ENCODE data around the gene CDCA7L.
"Not testable (repeated sequence)": the region's sequence is repeated elsewhere in the genome, so short reads cannot be mapped to it uniquely, and the experiment has no call there.

Gene CDCA7L

DNA sequence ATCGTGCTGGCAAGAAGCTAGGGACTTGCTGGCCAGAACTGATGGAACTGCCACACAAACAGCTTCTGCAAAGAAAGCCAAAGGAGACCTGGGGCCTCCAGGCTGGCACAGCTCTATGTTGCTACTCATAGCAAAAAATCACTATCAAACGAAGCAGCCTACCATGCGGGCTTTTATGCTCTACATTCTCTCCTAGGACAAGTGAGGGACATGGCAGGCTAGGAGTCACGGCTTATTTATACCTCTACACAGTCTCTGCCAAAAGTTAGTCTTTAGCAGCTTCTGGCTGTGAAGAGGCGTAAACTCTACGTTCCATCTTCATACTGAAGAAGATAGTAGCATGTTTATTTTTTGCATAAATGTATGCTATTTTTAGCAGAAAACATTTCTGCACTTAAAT lies 35.4 kb downstream of the CDCA7L start:
- DNase-seq (ENCODE audit: low spot score): no peak

DNA sequence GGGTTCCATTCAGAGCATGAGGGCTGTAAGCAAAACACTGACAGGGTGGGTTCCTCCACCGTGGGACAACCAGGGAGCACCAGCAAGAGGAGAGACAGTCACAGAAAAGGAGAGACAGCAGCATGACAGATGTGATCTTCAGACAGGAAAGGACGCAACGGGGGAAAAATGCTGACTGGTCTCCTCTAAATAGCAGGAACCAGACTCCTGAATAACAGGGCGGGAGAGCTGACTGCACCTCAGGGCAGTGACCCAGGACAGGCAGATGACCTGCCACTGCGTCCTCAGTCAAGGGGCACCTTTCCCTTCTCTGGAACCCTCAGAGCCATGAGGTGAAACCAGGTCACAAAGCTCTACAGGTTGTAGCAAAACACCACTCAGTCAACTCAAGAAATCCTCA lies 37.0 kb downstream of the CDCA7L start:
- no peak for DNase-seq (ENCODE audit: low spot score)

DNA sequence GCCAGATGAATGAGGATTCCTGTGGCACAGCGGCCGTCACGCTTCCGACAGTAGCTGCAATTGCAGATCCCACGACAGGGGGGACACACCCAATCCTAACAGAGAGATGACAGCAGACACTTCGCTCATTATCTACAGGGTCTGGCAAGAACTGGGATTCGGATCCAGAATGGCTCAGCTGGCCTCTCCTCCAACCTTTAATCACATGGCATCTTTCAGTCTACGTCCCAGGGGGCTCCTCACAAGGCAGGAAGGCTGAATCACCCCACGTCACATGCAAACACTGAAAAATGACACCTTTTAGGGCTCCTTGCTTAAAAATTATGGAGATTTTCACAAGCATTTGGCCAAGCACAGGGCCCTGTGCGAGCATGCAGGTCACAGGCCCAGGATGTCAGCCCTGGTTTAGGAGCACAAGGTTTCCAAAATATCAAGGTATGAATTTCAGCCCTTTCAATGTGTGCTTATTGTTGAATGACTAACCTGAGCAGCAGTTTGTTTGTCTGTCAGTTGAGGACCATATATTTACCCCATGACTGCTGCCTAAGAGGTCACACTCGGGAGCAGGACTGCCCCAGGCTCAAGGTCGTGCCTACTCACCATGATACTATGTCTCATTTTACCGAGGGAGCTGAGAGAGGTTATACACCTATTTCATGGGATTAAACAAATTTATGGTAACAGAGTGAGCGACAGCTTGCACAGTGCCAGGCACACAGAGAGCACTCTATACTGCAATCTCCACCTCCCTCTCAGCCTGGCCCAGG lies 42.5 kb downstream of the CDCA7L start:
- no peak for DNase-seq (ENCODE audit: low spot score)

DNA sequence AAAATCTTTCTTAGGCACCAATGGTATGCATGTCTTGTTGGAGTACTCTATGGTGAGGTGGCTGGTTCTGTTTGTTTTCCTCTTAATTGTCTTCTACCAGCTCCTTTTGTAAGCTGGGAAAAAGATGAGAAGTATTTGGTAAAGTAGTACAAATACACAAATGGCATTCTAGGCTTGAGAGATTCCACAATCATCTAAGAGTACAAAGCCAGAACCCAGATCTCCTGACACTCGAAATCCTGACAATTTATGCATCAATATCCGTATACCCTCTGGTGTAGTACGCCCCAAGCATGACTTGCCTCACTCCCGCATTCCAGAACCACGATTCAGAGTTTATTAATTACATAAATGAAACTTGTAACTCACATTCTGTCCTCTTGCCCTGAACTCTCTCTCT lies 43.5 kb downstream of the CDCA7L start:
- no peak for DNase-seq (ENCODE audit: low spot score)

DNA sequence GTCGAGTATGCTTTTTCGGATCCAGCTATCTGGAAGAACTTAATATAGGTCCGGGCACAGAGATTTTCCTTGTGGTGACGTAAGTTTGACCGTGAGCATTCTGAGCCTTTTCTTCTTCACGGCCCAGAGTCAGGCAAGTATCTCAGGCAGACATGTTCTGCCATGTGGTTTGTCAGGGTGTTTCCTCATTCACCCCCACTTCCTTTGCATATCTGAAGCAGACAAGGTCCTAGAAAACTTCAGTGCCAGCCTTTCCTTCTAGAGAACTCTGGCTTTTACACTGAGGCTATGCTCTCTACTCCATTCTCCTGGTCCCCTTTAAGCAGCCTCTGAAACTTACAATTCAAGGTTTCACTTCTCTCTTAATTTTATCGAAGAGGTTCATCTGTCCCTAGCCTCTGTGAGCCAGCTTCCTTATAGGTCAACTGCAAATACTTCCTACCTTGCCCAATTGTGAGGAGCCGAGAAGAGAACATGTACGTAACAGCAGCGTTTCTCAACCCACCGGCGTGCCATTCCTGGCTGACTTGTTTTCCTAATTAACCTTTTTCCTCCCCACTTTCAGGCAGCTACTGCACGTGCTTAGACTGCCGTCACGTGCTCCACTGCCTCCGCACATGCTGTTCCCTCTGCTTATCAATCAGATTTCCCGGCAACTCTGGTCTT lies 47.3 kb downstream of the CDCA7L start:
- peak; percentile 39 for DNase-seq (ENCODE audit: low spot score)

DNA sequence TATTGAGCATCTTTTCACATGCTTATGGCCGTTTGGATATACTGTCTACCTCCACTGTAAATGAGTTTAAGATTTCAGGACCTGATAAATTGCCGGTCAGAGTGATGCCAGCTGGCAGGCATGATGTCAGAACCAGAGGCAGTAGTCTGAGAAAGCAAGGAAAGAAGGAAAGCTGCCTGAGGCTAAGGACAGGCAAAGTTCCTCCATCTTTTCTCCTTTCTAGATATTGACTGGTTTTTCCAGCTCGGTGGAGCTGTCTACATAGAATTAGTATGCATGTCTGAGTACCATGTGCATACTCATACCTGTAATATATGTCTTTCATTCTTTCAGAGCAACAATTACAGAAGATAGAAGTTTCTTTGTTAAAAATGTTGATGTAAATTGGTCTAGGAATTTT lies 52.3 kb downstream of the CDCA7L start:
- no peak for DNase-seq (ENCODE audit: low spot score)

DNA sequence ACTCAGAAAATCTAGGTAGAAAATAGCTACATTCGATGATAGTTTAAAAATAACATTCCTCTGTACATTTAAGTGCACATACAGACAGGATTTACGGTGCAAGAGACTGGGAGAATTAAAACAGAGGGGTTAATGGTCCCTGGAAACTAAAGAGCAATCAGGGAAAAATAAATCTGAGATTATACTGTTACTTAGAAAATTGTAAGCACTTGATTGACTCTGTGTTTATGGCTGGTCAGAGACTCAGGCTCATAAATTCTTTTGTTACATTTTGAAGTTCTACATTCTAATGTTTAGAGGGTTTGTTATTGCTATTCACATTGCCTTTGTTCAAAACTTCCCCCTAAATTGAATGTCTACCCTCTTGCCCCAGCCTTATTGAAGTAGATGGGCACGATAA lies 54.4 kb downstream of the CDCA7L start:
- no peak for DNase-seq (ENCODE audit: low spot score)

DNA sequence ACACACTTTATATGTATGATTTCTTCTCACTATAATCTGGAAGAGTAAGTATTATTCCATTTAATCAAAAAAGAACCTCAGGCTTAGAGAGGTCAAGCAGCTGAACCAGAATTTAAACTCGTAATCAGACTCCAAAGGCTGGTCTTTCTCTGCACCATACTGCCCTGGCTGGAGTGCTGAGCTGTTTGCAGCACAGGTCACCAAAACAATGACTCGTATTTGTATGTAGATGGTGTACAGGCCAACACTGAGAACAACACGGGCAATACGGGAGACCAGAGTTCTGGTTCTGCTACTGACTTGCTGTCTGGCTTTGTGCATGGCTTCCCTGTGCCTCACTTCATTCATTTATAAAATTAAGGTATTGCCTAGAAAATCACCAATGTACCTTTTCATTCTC lies 57.9 kb downstream of the CDCA7L start:
- no peak for DNase-seq (ENCODE audit: low spot score)

DNA sequence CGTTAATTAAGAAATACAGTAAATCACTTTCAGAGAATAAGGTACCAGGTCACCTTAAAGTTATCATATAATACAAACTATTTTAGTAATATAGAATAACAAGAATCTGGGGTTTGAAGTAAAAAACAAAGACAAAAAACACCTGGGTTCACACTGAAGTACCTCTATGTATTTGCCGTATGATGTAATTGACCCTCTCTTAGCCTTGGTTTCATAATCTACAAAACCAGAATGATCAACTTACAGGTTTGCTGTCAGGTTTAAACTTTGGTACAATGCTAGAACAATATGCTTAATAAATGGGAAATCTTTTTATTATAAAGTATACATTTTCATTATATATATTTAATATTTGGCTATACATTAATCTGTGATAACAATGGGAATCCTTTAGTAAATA lies 58.3 kb downstream of the CDCA7L start:
- DNase-seq (ENCODE audit: low spot score): no peak

DNA sequence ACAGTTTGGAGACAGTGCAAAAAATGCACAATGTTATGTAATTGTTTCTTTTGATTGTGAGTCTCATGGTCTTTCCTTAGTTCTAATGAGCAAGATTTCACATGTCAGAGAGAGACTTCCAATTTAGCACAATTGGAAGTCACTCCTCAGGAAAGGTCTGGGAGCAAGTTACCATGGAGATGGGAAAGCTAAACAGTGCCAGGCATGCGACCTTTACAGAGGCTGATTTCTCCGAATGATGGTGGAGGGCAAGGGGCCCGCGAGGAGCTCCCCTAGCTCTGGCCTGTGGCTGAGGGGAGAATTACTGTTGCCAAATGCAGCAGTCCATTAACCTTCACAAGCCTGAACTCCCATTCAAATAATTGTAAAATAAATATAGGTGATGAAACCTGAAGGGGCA lies 59.3 kb downstream of the CDCA7L start:
- no peak for DNase-seq (ENCODE audit: low spot score)

DNA sequence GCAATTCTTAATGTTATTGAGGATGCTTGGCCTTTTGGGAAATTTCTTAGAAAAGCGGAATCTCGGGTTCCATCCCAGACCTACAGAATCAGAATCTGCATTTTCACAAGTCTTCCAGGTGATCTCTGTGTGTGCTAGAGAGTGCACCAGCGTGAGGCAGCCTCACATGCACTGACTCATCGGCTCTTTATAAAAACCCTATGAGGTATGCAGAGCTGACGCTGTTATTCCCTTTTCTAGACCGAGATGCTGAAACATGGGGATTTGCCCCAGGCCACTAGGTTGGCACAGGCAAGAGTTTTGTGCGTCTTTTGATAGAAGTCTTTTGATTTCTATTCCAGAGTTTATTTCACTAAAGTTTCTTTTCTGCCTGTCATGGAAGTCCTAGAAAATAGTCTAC lies 61.2 kb downstream of the CDCA7L start:
- DNase-seq (ENCODE audit: low spot score): no peak

DNA sequence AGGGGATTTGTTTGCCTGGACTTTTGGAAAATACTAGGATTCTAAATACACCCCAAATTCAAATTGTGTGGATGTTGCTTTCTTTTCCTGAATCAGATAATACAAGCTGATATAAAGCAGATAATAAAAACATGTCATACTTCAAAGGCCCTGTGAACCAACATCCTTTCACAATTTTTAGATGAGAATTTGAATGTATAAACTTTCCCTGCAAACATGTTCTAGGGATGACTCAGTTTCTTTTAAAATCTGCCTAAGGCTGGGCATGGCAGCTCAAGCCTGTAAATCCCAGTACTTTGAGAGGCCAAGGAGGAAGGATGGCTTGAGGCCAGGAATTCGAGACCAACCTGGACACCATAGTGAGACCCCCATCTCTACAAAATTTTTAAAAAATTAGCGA lies 62.2 kb downstream of the CDCA7L start:
- DNase-seq (ENCODE audit: low spot score): not testable (repeated sequence)

DNA sequence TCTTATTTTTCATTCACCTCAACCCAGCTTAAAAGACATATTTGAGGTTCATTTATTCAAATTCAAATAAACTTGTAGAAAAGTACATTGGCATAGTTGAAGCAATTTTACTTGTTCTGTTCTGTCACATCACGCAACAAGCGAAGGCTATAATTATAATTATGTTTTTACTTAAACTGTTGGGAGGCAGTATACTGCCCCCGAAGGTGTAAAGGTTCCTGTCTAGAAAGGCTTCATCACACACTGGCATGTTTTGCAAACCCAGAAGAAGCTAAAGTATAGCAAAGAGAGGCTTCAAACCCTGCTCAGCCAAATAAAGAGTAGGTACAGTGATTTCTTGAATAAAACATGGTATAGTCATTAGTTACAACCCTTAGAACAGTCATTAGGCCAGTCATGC lies 62.6 kb downstream of the CDCA7L start:
- DNase-seq (ENCODE audit: low spot score): no peak

DNA sequence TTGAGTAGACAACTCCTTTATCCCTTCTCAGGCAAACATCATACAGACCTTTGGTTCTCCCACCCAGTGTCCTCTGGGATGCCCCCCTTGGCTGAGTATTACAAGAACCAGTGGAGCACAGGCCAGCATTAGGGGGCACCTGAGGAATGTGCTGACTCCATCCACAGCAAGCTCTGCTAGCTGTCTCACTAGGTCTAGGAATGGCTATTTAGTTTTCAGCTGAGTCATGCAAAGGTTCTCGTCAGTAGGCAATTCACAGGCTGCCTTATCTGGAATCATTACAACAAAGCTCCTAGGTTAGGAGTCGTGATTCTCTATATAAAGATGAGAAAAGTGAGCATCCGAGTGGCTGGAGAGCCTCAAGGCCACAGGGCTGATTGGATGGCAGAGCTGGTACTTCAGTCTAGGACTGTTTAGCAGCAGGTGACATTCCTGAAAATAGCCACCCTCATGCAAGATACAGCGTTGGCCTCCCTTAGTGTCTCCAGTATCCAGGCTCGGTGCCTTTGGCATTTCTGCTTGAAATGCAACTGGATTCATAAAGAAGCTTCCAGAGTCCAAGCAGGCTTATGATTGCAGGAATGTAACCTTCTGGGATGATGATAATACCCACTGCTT lies 75.8 kb downstream of the CDCA7L start:
- no peak for DNase-seq (ENCODE audit: low spot score)

DNA sequence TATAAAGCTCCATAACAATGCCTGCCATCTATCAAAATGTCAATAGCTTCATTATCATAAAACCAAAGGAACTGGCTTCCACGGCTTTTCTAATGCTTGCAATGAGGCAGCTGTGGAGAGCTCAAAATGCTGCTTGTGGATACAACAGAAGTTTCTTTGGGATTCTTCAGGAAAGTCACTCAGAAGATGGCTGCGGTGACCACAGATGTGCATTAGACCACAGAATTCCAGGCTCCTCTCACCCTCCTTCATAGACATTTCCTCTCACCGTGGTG lies 77.2 kb downstream of the CDCA7L start:
- DNase-seq (ENCODE audit: low spot score): no peak

DNA sequence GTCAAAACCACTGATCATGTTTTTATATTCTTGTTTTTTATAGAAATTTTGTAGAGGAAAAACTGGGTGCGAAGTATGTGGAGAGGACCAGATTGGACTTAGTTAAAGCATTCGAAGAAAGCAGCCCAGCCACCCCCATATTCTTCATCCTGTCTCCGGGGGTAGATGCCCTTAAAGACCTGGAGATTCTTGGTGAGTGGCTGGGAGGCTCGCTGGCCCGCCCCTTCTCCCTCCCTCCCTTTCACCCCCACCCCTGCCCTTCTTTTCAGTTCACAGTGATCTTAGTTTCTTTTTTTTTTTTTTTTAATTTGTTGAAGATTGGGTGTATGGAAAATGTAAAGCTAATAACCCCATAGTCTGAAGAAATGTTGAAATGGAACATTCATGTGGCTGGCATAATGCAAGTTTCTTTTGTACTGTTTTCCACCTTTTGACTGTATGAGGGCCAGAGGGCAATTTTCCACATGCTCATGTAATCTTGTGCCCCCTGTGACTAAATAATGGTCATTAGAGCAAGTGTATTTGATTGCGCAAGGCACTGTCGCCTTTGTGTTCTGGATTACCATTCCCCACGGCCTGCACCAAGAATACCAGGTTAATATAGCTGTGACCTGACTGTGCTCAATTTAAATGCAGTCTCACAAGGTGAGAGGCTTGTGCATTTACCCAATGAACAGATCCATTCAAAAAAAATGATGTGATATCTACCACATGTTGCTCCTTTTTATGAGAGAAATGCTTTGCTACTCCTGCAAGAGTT lies 77.7 kb downstream of the CDCA7L start:
- DNase-seq (ENCODE audit: low spot score): no peak

DNA sequence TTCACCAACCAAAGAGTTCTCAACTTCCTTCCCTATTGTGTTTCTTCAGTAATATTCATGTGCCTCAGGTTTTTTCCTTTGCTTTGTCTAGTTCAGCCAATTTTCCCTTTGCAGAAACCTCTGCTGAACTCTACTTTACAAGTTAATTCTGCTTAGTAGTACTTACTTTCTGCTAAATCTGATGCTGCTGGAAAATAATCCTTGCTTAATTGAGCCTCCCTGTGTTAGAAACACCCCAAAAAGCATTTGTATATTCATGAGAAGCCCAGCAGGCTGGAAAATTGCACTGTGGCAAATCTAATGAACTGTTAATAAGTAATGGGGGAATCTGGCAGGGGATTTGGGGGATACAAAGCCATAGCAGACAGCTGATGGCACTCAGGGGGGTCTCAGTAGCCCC lies 78.5 kb downstream of the CDCA7L start:
- DNase-seq (ENCODE audit: low spot score): no peak

DNA sequence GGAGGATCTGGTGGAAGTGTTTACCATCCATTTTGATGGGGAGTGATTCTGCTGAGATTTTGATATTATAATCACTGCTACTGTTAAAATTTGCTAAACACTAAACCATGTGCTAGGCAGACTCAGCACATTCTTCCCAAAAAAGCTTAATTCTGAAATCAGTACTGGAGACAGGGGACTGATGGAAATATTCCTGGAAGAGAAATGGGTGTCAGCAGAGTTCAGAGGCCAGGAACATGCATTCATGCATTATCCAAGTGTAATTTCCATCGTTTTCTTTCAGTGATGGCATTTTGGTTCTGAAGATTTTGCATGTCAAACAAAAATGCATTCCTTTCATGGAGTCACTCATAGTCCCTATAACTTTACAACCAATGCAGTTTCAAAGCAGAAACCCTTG lies 79.0 kb downstream of the CDCA7L start:
- DNase-seq (ENCODE audit: low spot score): no peak

DNA sequence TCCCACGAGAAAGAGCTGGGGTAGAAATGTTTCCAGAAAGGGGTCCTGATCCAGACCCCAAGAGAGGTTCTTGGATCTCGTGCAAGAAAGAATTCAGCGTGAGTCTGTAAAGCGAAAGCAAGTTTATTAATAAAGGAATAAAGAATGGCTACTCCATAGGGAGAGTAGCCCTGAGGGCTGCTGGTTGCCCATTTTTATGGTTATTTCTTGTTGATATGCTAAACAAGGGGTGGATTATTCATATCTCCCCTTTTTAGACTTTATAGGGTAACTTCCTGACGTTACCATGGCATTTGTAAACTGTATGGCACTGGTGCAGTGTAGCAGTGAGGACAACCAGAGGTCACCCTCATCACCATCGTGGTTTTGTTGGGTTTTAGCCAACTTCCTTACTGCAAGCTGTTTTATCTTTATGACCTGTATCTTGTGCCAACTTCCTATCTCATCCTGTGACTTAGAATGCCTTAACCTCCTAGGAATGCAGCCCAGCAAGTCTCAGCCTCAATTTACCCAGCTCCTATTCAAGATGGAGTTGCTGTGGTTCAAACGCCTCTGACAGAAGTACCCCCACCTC lies 80.0 kb downstream of the CDCA7L start:
- not testable (repeated sequence) for DNase-seq (ENCODE audit: low spot score)

DNA sequence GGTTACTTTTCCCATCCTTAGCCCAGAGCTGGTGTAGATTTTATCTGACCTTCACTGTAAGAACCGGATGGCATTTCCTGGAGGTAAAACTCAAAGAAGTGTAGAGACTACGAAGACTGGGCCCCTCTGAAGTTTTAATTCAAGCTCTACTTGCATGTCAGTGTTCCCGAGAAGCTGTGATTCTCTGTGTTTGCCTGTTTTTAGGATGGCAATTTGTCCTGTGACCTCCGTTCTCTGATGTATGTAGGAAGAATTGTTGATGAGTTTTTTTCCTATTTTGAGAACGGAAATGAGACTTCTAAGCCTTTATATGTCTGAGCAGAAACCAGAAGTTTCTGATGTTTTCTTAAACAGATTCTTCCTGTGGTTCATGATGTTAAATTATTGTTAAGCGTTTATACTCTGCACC lies 94.1 kb downstream of the CDCA7L start:
- DNase-seq (ENCODE audit: low spot score): no peak
